ENCODE results near the gene EEFSEC.

Gene EEFSEC

DNA sequence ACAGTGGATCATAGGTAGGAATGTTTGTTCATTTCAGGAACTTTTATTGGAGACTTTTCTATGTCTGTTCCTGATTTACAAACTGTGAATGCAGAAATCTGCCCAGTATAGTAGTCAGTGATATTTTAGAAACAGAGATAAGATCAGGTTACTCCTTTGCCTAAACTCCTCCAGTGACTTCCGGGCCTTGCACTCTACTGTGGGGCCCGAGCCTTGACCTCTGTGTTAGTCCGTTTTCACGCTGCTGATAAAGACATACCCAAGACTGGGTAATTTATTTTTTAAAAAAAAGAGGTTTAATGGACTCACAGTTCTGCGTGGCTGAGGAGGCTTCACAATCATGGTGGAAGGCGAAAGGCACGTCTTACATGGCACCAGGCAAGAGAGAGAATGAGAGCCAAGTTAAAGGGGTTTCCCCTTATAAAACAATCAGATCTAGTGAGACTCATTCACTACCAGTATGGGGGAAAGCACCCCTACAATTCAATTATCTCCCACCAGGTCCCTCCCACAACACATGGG lies 186.3 kb downstream of the EEFSEC start:
- no peak for DNase-seq

DNA sequence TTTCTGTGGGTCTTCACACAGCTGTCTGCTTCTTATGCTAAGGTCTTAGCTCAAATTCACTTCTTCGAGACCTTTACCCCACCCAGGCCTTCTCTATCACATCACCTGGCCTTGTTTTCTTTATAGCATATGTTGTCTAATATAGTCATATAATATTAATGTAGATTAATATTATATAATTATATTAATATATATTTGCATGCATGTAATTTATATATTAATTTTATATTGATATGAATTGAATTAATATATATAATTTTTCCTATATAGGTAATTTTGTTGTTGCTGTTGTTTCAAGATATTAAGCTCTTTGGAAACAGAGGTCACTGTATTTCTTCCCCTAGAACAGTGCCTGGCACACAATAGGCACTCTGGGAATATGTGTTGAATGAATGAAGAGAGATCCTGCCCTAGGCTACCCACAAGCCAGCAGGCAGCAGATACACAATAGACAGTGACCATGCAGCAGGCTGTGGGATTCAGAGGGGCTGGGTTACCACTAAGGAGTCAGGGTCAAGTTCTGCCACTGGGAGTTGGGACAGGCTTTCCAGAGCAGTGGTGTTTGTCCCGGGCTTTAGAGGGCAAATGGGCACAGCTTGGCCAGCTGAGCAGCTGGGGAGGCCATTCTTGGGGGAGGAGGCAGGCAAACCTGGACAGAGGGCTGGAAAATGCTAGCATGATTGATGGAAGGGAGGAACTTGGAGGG lies 187.1 kb downstream of the EEFSEC start:
- no peak for DNase-seq

DNA sequence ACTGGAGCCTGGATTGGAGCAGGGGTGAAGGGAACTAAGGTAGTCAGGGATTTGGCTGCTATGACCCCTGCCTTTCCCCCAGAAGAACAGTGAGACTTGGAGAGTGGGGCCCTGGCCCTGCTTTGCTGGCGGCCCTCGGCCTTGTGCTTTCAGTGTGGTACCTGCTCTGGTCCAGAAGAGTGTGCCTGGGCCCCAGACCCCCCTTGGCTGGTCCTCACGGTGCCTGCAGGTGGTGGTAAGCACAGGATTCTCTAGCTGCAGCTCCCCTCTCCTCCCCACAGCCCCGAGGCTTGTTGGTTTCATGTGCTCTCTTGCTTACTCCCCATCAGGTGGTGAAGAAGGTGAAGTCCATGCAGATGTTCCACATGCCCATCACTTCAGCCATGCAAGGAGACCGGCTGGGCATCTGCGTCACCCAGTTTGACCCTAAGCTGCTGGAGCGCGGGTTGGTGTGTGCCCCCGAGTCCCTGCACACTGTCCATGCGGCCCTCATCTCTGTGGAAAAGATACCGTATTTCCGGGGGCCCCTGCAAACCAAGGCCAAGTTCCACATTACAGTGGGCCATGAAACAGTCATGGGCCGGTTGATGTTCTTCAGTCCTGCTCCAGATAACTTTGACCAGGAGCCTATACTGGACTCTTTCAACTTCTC lies 187.7 kb downstream of the EEFSEC start:
- DNase-seq: no peak

DNA sequence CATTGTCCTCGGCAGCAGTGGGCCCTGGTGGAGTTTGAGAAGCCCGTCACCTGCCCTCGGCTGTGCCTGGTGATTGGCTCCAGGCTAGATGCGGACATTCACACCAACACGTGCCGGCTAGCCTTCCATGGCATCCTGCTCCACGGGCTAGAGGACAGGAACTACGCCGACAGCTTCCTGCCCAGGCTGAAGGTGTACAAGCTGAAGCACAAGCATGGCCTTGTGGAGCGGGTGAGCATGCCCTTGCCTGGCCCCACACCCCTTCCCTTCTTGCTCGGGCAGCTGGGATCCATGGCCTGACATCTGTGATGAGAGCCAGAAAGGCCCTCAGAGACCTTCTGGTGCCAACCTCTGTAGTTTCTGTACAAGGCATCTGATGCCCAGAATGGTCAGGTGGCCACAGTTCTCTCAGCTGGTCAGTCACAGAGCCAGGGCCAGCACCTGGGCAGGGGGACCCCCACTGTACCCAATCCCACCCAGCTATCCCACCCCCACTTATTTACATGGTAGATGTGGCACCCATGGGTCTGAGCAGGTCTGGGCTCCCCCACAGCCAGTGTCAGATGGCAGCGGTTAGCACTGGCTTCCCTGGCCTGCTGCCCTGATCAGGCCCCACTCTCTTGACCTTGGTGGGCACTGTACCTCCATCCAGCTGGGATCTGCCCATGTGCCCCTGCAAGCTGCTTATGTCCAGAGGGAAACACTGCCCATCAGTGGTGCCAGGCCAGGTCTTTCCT lies 188.5 kb downstream of the EEFSEC start:
- DNase-seq: no peak

DNA sequence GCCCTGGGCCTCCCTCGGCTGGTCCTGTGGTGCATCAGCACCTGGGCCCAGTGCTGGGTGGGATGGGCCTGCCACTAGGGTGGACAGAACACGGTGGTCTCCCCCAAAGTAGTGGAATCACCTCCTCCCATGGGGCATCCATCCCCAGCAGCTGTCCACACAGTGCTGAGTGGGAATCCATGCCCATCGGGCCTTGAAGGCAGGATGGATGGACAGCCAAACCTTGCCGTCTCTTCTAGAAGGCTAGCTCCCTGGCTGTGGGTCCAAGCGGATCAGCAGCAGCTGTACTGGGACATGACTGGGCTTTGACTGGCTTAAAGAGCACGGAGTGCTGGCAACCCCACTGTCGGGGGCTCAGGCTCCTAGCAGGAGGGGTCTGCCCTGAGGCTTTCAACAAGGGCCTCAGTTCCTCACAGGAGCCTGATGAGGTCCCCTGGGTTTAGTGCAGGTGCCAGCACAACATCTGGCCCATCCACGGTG lies 189.5 kb downstream of the EEFSEC start:
- no peak for DNase-seq

DNA sequence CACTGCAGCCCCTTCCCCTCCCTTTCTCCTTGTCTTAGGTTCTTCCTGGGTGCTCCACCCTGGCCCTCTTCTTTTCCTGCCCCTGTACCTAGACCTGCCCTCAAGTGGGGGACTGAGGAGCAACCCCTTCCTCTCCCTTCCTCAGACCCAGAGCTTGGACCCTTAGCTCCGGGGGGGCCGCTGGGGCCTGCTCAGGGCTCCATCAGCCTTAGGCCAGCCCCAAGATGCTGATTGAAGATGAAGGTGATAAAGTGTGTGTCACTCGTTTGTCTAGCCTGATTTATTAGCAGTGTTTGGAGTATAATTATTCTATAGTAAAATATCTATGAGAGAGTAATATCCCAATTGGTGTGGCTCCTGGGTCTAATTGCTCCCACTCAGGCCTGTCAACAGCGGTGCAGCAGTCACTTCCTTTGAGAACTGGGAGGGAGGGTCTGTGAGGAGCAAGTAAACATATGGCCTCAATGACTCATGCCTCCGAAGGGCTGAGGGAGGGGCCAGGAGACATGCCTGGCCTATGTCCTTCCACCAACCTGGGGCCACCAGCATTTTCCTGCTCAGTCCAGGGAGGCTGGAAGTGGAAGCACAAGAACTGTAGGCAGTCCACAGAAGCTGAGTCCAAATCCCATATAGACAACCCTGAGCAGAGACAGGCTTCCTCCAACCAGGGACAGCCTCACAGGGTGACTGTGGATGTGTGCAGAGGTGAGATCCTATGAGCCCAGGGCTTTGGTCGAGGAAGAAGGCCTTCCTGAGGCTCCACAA lies 190.2 kb downstream of the EEFSEC start:
- no peak for DNase-seq

DNA sequence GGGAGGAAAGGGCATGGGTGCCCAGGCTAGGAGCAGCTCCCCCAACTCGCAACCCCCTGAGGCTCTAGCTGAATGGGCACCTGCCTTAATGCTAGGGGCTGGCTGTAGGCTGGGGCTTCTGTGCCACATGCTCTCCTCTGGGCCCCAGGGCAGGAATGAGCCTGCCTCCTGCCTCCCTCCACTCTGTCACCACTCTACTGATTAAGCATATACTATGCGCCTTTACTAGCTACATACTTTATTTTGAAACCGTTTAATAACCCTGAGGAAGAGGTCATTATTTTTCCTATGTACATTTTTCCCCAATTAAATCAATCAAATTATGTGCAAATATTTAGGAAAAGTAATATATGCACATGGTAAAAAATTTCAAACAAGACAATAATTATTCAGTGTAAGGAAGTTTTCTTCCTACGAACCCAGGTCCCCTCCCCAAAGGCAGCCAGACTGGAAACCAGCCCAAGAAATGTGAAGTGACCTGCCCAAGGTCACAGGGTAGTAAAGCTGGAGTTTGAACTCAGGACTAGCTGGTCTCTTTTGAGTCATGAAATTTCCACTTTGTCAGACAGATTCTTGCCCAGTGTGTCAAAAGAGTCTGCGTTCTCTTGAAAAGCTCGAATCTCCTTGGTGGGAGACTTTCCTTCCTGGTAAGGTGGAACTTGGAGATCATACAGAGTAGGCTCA lies 190.9 kb downstream of the EEFSEC start:
- no peak for DNase-seq

DNA sequence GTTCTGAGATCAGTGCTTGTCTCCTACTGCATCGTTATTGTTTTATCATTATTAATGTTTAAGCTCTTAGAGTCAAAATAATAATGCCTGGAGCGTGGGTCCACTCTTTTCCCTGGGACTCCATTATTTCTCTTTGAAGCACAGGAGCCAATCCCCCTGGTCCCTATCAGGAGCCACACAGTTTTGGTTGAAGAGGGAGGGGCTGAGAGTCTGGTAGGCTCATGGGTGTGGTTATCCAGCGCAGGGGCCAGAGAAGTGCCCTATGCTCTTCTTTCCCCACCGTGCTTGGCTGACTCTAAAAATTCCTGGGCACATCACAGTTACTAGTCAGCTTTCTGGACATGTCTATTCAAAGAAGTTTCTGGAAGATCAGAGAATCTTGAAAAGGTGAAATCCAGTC lies 191.9 kb downstream of the EEFSEC start:
- DNase-seq: no peak

DNA sequence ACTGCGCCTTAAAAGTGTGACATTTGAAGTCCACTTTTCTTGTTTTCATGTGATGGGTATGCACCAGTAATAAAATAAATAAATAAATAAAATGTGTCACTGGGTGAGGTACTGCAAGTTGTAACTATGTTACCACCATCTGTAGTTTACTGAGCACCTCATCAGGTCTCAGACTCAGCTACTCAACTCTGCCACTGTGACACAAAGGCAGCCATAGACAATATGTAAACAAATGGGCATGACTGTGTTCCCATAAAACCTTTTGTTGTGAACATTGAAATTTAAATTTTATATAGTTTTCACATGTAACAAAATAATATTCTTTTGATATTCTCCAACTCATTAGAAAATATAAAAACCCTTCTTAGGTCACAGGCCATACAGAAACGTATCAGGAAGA lies 193.3 kb downstream of the EEFSEC start:
- DNase-seq: no peak

DNA sequence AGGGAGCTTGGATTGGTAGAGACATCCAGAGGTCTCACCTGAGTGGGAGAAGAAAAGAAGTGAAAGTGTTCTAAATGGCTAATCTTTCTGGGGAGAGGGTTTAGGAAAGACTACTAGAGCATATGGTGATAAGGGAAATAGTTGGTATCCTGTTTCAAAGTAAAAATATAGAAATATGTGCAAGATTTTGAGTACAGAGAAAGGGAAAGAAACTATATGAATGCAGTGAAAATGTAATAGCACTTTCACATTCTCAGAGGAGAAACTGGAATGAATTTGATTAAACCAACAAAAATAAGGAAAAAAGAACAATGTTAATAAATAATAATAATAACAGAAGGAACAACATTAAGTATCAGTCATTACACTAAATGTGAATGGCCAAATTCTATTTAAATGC lies 194.0 kb downstream of the EEFSEC start:
- DNase-seq: no peak

DNA sequence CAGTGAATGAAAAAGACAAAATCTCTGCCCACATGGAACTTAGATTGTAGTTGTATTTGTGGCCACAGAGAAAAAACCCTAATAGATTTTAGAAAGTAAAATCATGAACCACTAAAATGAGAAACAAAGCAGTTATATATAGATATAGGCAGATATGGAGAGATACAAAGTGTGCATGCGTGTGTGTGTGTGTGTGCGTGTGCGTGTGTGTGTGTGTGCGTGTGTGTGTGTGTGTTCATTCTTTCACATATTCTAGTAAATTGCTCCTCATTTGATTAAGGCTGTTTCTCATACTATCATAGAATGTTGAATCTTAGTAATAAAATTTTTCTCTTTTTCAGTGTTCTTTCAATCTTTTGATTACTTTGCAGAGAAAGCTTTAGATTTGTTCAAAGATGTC lies 194.8 kb downstream of the EEFSEC start:
- DNase-seq: no peak

DNA sequence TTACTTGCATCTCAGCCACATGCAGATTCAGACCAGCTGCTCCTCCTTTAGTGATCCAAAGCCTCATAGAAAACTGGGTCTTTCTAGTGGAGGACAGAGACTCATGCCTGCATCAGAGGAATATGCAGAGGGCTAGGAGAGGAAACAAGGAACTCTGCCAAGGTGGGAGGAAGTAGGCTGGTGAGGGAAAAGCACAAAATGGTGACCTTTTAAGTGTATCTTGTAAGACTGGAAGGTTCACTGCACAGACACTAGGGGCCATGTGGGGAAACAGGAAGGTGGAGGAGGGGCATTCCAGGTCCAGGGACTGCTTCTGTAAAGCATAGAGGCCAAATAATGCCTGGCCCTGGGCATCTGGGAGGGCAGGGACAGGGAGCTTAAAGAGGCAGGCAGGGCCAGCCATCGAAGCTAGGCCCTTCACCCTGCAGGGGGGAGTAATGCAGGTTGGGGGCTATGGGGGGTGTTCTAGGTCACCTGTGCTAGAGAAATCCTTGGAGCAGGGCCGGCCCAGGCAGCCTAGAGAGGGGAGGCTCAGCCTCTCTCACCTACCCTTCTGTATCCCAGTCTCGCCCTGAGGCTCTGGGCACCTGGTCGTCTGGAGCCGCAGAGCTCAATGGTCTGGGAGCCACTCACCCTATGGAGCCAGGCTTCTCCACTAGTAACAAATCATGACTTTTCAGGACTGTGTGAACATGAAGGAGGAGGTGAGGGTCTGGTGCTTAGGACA lies 195.7 kb downstream of the EEFSEC start:
- DNase-seq: no peak

DNA sequence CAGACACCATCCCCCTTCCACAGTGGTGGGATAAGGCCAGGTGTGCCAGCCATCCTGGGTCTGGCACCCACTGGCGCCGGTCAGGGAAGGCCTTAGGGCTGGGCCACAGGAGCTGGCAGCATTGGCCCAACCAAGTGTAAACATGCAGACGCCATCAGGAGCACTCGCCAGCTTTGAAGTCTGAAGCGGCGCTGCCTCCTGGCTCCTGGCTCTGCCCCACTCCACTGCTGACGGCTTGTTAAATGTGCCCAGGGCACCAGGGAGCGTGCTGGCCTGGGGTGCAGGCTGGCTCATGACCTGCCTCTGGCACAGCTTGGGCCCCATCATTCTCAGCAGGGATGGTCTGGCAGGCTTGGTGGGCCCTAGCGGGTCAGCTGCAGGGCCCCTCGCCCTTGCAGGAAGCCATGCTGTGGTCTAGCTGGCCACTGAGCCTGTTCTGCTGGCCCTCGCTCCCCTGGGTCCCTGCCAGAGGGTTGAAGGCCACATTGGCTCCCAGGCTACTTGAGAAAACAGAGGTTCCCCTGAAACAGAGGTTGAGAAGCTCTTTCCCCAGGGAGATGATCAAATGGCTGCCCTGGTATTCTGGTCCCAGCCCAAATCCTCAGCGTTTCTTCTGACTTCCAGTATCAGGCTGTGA lies 196.8 kb downstream of the EEFSEC start:
- no peak for DNase-seq

DNA sequence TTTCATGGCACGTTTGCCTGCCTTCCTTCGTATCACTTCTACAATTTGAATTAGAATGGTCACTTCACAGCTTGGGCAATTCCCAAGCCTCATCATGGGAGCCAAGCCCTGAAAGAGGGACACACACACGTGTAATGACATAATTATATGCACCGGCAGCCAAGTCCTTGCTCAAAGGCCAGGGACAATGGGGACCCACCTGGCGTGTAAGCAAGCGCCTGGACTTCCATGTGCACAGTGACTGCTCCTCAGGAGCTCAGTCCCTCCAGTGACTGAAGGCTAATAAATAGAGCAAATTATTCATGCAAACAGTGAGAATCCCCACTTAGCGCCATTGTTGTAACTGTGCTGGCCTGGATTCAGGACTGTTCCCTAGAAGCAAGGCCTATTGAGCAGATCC lies 198.3 kb downstream of the EEFSEC start:
- DNase-seq: no peak

DNA sequence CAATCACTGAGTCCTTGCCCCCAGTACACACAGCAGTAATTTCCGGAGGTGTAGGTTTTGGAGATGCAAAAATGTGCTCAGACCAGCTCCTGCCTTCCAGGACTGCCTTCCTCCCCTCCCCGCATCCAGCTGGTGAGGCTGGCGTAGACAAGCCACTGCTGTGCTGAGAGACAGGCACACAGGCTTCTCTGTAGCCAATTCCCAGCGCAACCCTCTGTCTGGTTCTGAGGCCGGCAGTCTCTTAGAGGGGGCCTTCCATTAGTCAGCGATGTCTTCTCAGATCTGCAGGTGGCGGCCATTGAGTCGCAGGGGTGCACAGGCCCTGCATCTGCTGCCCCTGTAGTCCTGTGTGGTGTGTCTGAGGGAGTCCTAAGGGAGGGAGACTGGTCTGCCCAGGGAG lies 199.0 kb downstream of the EEFSEC start:
- no peak for DNase-seq

DNA sequence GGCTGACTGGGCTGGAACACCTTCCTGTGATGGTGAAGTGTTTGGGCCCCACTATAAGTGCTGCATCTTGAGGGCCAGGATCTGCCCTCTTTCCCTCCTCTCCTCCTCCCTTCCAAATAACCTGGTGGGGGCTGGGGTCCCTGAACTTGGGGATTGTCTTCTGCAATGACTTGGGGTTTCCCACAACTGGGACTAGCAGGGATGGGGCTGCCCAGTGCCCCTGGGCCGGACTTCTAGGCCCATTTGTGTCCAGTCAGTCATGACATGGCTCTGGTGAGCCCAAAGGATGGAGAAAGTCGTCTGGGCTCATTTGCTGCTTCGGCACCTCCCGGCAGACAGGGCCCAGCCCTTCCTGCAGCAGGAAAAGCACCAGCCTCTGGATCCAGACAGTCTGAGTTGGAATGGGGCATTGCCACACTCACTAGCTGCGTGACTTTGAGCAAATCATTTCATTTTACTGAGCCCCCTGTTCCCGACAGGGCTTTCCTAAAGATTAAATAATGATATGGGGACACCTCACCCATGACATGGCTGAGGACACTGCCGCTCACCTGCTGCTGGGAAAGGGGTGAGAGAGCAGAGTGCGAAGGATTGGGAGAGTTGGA lies 200.2 kb downstream of the EEFSEC start:
- no peak for DNase-seq

DNA sequence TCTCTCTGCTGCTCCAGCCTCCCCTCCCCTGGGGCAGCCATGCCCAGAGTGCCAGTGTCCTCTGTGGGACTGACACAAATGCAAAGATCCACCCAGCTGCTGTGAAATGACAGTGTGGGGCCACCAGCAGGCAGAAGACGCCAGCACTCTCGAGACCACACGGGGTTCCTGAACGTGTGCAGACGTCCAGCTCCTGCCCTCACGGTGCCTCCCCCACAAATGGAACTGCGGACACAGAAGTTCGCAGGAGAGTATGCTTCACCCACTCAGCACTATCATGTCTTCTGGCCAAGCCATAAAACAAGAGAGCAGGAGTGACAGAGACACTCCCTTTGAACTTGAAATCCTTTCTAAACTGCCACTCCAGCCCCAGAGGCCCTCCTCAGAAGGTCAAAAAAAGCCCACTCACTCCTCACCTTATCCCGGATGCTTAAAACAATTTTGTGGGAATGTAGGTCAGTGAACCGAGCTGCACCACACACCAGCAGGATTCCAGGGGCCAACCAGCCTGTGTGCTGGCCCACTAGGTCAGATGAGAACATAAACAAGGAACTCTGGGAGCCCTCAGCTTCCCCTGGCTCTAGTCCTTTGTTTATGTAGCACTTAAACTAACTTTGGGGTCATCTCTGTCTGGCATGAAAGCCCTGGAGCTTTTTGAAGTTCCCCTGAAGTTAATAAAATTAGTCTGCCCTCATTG lies 200.9 kb downstream of the EEFSEC start:
- no peak for DNase-seq

DNA sequence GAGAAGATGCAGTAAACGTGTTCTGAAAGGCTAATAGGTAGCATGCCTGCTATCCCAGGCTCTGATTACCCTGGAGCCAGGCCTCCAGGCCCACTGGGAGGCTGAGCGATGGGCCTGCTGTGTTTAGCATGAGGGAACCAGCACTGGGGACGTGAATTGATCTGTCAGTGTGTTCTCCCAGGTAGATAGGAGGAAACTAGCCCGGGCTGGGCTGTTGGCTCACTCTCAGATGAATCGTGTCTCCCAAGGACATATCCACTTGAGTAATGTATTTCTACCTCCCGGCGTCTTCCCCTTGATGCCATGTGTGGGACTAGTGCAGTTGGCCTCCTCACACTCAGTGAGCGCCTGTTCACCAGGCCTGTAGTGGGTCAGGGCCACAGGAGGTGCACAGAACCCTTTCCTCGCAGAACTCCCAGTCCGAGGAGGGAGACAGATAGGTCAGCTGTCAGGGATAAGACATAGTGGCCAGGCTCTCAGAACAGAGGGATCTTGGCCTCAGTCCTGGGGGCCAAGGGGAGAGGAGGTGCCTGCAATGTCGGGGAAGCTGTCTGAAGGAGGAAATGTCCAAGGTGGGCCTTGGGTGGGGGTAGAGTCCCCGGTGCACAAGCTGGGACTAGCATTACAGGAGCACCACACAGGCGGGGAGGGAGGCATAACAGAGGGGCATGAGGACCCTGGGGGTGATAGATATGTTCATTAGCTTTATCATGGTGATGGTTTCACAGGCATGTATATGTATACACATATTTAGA lies 201.7 kb downstream of the EEFSEC start:
- no peak for DNase-seq

DNA sequence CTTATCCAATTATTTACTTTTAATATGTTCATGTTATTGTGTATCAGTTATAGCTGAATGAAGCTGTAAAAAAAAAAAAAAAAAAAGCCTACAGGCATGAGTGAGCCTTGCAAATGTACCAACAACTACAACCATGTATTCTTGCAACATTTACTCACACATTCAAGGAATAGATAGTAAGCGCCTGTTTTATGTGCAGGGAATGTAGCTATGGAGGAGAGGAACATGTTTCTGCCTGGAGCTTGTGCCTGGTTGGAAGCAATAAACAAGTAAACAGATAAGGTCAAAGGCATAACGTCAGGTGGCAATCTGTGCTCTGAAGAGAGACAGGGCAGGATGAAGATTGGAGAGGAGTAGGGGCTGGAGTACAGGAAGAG lies 202.2 kb downstream of the EEFSEC start:
- DNase-seq: no peak

Data from RPMI8226 (cell line).